Measurements from ENCODE around the gene DNAJB6. TPM values are rescaled to one million over a fixed set of nuclear protein-coding genes. Genes with fewer than 3 reads are reported as not detected.

Gene DNAJB6
- total and polyA plus RNA-seq, 2 donors (not counting 3 experiments of a cell fraction or from before 2014, with no cell fraction given): 69.6 to 135 TPM

DNA sequence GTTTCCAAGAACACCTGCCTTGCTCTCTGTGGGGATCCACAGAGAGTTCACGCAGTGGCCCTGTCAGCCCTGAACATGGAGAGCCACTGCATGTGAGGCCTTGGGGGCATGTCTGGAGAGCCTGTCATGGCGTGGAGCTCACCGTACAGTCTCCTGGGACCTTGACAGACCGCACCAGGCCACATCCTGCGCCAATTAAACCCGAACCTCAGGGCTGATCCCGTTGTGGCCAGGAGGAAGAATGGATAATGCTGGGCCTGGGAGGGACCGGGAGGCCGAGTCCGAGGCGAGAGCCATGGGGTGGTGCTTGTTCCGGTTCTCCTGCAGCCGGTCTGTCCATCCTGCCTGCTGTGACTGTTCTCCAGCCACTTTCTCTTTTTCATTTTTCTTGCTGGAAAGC, 68.7 kb downstream of the DNAJB6 start:
- no peak overlapping the region for H3K27ac ChIP-seq (ENCODE audit: insufficient read depth, low read depth, low read length)
- DNase-seq (ENCODE audit: low read depth, low spot score): no peak
- no peaks in the 10 kb centered on the region for H3K79me2 ChIP-seq (ENCODE audit: control insufficient read depth, insufficient read depth, low read length)
- FAIRE-seq: no peak
- TF ChIP-seq, protein P1, sequence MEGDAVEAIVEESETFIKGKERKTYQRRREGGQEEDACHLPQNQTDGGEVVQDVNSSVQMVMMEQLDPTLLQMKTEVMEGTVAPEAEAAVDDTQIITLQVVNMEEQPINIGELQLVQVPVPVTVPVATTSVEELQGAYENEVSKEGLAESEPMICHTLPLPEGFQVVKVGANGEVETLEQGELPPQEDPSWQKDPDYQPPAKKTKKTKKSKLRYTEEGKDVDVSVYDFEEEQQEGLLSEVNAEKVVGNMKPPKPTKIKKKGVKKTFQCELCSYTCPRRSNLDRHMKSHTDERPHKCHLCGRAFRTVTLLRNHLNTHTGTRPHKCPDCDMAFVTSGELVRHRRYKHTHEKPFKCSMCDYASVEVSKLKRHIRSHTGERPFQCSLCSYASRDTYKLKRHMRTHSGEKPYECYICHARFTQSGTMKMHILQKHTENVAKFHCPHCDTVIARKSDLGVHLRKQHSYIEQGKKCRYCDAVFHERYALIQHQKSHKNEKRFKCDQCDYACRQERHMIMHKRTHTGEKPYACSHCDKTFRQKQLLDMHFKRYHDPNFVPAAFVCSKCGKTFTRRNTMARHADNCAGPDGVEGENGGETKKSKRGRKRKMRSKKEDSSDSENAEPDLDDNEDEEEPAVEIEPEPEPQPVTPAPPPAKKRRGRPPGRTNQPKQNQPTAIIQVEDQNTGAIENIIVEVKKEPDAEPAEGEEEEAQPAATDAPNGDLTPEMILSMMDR (IDR thresholded peaks at IDR 0.05; ENCODE audit: extremely low read depth in 1 of 2, insufficient read depth in 1 of 2, low read depth in 1 of 2, low read length in 2 of 2): no peak
- TF ChIP-seq POLR2AphosphoS5 (IDR thresholded peaks at IDR 0.05; ENCODE audit: insufficient read depth, low read depth, low read length) (no peak), MYC (IDR thresholded peaks at IDR 0.05; ENCODE audit: low read depth, low read length) (no peak), GATA2 (IDR thresholded peaks at IDR 0.05; ENCODE audit: insufficient read depth, insufficient read length, low read depth, low read length) (no peak)
- TF ChIP-seq, protein P2, sequence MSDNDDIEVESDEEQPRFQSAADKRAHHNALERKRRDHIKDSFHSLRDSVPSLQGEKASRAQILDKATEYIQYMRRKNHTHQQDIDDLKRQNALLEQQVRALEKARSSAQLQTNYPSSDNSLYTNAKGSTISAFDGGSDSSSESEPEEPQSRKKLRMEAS (IDR thresholded peaks at IDR 0.05; ENCODE audit: insufficient read depth, insufficient read length): no peak
- H2AFZ ChIP-seq (ENCODE audit: low read depth, low read length): no peak overlapping the region
- peaks cover 3 to 24% of the 10 kb centered on the region in 2 experiments for H3K36me3 ChIP-seq (ENCODE audit: control insufficient read depth in 2 of 2, extremely low read depth in 1 of 2, insufficient read depth in 2 of 2, low read length in 2 of 2)
- CTCF ChIA-PET: interaction anchor here (2.5 kb wide), 1 partner anchor 19 kb away, joined by 8 read pairs; no protein-coding TSS in a partner anchor
- intact Hi-C loops (cut with micrococcal nuclease) (no loop called here), dilution Hi-C loops (cut with MboI; ENCODE audit: extremely low pct_ligation_motif_present, low sequenced_read_pairs) (no loop called here)
- H3K4me3 ChIP-seq (replicated peaks in 1 of 3; ENCODE audit: insufficient read depth in 1 of 3, low read depth in 1 of 3, low read length in 3 of 3): no peak overlapping the region
- H3K27me3 ChIP-seq (ENCODE audit: control insufficient read depth in 2 of 2, insufficient read depth in 2 of 2, low read length in 2 of 2): no peaks in the 10 kb centered on the region
- H3K9ac ChIP-seq (replicated peaks; ENCODE audit: extremely low read depth, insufficient read depth, low read length): no peak overlapping the region
- POLR2A ChIA-PET: no interaction called here
- no peaks in the 10 kb centered on the region for H3K9me1 ChIP-seq (replicated peaks; ENCODE audit: control insufficient read depth, extremely low read depth, insufficient read depth, low read length)
- H3K4me2 ChIP-seq (ENCODE audit: insufficient read depth, low read length): no peak overlapping the region
- no peaks in the 10 kb centered on the region for H3K4me1 ChIP-seq (ENCODE audit: control insufficient read depth, extremely low read depth, insufficient read depth, low read length)
- H4K20me1 ChIP-seq (replicated peaks; ENCODE audit: control insufficient read depth, extremely low read depth, insufficient read depth, low read length): no peaks in the 10 kb centered on the region
- H3K9me3 ChIP-seq (replicated peaks; ENCODE audit: control insufficient read depth, insufficient read depth, low read length): no peaks in the 10 kb centered on the region
- no TSS peak for BruUV-seq (replicated peaks)
